Measurements from ENCODE around the gene DNAH6.
"Not testable (repeated sequence)": the region's sequence is repeated elsewhere in the genome, so short reads cannot be mapped to it uniquely, and the experiment has no call there.

DNAH6 gene

GRCh38 chr2:84534225-84534624 is 17.9 kb downstream of the DNAH6 start:
- no peak for DNase-seq (ENCODE audit: extremely low read depth, low read depth)
- no peak for TF ChIP-seq CTCF (IDR thresholded peaks at IDR 0.05; ENCODE audit: low read depth, low read length)

GRCh38 chr2:84537251-84537650 is 21.0 kb downstream of the DNAH6 start:
- DNase-seq (ENCODE audit: extremely low read depth, low read depth) = no peak
- TF ChIP-seq CTCF (IDR thresholded peaks at IDR 0.05; ENCODE audit: low read depth, low read length) = no peak

DNA sequence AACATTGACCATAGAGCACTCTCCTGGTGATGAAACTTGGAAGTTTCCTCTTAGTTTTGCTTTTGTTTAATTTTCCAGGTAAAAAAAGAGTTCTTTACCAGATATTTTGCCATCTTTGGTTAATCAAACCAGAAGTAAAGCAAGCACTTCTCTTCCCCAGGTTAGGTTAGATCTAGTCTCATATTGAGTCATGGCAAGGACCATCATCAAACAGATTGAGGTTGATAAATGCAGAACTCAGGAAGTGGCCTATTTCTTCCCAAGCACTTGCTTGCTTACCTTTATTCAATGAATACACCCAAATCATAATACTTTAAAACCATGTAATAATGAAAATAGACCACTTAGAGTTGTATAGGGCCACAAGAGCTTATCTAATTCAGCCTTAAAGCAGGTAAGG is 23.4 kb downstream of the DNAH6 start:
- TF ChIP-seq CTCF (IDR thresholded peaks at IDR 0.05; ENCODE audit: low read depth, low read length) = no peak
- no peak for DNase-seq (ENCODE audit: extremely low read depth, low read depth)

- no peak for DNase-seq (ENCODE audit: extremely low read depth, low read depth)
- TF ChIP-seq CTCF (IDR thresholded peaks at IDR 0.05; ENCODE audit: low read depth, low read length) = no peak
Observed at GRCh38 chr2:84545005-84545404, 28.7 kb downstream of the DNAH6 start.

- no peak for TF ChIP-seq CTCF (IDR thresholded peaks at IDR 0.05; ENCODE audit: low read depth, low read length)
- DNase-seq (ENCODE audit: extremely low read depth, low read depth) = no peak
Observed at GRCh38 chr2:84546551-84546950, 30.3 kb downstream of the DNAH6 start.

DNA sequence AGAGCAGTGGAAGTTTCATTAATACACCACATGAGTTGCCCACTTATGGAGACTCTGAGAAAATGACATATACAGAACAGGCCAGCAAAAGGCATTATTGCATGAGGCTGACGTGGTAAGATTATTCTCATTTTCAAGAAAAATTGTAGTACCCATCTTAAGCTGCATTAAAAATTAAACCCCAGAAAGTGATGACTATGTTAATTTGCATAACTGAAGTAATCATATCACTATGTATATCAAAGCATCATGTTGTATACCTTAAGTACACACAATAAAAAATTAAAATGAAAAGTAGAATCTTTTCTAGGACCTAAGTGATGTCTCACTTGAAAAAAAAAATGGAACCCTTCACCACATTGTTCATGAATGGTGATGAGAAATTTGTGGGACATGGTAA is 32.0 kb downstream of the DNAH6 start:
- no peak for DNase-seq (ENCODE audit: extremely low read depth, low read depth)
- TF ChIP-seq CTCF (IDR thresholded peaks at IDR 0.05; ENCODE audit: low read depth, low read length) = no peak

DNA sequence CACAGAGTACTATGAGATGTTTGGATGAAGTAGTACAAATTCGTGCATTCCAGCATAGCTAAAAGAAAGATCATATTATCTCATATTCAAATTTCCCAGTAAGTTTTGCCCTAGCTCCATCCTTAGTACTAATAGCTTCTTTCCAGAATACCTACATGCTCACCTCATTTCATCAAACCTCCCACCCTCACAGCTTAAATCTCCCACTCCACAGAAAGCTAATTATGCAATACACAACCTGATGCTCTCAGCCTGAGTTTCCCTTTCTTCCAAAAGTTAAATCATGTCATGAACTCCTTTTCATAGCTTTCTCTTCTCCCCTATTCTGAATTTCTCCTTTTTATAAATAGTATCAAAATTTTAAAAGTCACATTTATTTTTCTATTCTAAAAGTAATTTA is 34.6 kb downstream of the DNAH6 start:
- TF ChIP-seq CTCF (IDR thresholded peaks at IDR 0.05; ENCODE audit: low read depth, low read length) = no peak

GRCh38 chr2:84551526-84551925 is 35.2 kb downstream of the DNAH6 start:
- DNase-seq (ENCODE audit: extremely low read depth, low read depth) = not testable (repeated sequence)

More for the DNA sequence above, 34.6 kb downstream of the DNAH6 start:
- DNase-seq (ENCODE audit: extremely low read depth, low read depth) = no peak
